Parathyroid adenoma (tissue), 2 donors: ENCODE measurements around the gene HIF3A.

ENCODE experiments used
- H2AFZ ChIP-seq: fragments of 300-600 bp; sonication (generic); one replicate; pipeline ENCODE4 v1.7.0; 2017; ENCODE audit warnings: antibody characterized with exemption, mild to moderate bottlenecking
- H3K27ac ChIP-seq: fragments of 300-600 bp; sonication (generic); one replicate; pipeline ENCODE4 v1.7.0; 2017
- H3K27me3 ChIP-seq: fragments of 300-600 bp; sonication (generic); one replicate; pipeline ENCODE4 v1.7.0; 2017; ENCODE audit warnings: low read length; ENCODE audit not compliant: control insufficient read depth, insufficient read depth
- H3K36me3 ChIP-seq: fragments of 300-600 bp; sonication (generic); one replicate; pipeline ENCODE4 v1.7.0; 2017; ENCODE audit warnings: low read length; ENCODE audit not compliant: control insufficient read depth, insufficient read depth
- H3K4me1 ChIP-seq: fragments of 300-600 bp; sonication (generic); one replicate; pipeline ENCODE4 v1.7.0; 2017; ENCODE audit warnings: control low read depth
- H3K4me2 ChIP-seq: fragments of 300-600 bp; sonication (generic); one replicate; pipeline ENCODE4 v1.7.0; 2017; ENCODE audit warnings: low read length
- H3K4me3 ChIP-seq: fragments of 300-600 bp; sonication (generic); one replicate; pipeline ENCODE4 v1.7.0; 2017; ENCODE audit warnings: low read depth, low read length
- H3K79me2 ChIP-seq: fragments of 300-600 bp; sonication (generic); one replicate; pipeline ENCODE4 v1.7.0; 2017; ENCODE audit warnings: control low read depth
- H3K9ac ChIP-seq: fragments of 300-600 bp; sonication (generic); one replicate; pipeline ENCODE4 v1.7.0; 2017; ENCODE audit warnings: mild to moderate bottlenecking
- H3K9me3 ChIP-seq: fragments of 300-600 bp; sonication (generic); one replicate; pipeline ENCODE4 v1.7.0; 2017; ENCODE audit warnings: low read length; ENCODE audit not compliant: control insufficient read depth
- TF ChIP-seq, protein P1 (sequence below): fragments of 300-600 bp; sonication (generic); IDR thresholded peaks from one replicate; pipeline ENCODE4 v1.7.0; 2017; ENCODE audit warnings: antibody characterized with exemption, mild to moderate bottlenecking
- donor health status: primary hyperparathyroidism.

Gene HIF3A

GRCh38 chr19:46378268-46378667, 81.4 kb downstream of the HIF3A start:
- no peak overlapping the region for H3K4me3 ChIP-seq
- no peak overlapping the region for H3K4me2 ChIP-seq
- H3K9me3 ChIP-seq = no peaks in the 10 kb centered on the region
- H3K79me2 ChIP-seq = peaks cover 13% of the 10 kb centered on the region
- peaks cover 11% of the 10 kb centered on the region for H3K4me1 ChIP-seq
- H3K27me3 ChIP-seq = no peaks in the 10 kb centered on the region
- H3K36me3 ChIP-seq = no peaks in the 10 kb centered on the region
- no peak overlapping the region for H3K27ac ChIP-seq
- H3K9ac ChIP-seq = no peak overlapping the region
- no peak overlapping the region for H2AFZ ChIP-seq
- TF ChIP-seq, protein P1, sequence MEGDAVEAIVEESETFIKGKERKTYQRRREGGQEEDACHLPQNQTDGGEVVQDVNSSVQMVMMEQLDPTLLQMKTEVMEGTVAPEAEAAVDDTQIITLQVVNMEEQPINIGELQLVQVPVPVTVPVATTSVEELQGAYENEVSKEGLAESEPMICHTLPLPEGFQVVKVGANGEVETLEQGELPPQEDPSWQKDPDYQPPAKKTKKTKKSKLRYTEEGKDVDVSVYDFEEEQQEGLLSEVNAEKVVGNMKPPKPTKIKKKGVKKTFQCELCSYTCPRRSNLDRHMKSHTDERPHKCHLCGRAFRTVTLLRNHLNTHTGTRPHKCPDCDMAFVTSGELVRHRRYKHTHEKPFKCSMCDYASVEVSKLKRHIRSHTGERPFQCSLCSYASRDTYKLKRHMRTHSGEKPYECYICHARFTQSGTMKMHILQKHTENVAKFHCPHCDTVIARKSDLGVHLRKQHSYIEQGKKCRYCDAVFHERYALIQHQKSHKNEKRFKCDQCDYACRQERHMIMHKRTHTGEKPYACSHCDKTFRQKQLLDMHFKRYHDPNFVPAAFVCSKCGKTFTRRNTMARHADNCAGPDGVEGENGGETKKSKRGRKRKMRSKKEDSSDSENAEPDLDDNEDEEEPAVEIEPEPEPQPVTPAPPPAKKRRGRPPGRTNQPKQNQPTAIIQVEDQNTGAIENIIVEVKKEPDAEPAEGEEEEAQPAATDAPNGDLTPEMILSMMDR = no peak

DNA sequence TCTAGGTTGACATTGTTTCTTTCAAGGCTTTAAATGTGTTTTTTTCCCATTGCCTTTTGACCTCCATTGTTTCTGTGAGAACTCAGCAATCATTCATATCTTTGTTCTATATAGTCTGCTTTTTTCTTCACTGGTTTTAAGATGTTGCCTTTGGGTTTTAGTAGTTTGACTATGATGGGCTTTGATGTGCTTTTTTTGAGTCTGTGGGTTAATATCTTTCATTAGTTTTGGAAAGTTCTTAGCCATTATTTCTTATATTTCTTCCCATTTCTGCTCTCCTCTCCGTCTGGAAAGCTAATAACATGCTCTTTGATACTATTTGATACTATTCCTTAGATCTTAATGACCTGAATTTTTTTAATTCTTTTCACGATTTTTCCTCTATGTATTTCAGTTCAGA, 83.8 kb downstream of the HIF3A start:
- H2AFZ ChIP-seq = no peak overlapping the region
- H3K9me3 ChIP-seq = no peaks in the 10 kb centered on the region
- no peak overlapping the region for H3K4me2 ChIP-seq
- no peaks in the 10 kb centered on the region for H3K4me1 ChIP-seq
- no peak overlapping the region for H3K4me3 ChIP-seq
- TF ChIP-seq, protein P1 = no peak
- H3K9ac ChIP-seq = no peak overlapping the region
- no peaks in the 10 kb centered on the region for H3K27me3 ChIP-seq
- no peak overlapping the region for H3K27ac ChIP-seq
- H3K79me2 ChIP-seq = peaks cover 17% of the 10 kb centered on the region
- no peaks in the 10 kb centered on the region for H3K36me3 ChIP-seq

DNA sequence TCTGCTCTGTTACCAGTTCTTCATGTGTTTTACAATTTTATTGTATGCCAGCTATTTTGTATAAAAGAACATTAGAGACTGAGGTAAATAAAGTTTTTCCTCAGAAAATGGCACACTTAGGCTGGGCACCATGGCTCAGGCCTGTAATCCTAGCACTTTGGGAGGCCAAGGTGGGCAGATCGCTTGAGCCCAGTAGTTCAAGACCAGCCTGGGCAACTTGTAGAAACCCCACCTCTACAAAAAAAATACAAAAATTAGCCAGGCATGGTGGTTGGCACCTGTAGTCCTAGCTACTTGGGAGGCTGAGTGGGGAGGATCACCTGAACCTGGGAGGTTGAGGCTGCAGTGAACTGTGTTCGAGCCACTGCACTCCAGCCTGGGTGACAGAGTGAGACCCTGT, 84.5 kb downstream of the HIF3A start:
- no peak overlapping the region for H2AFZ ChIP-seq
- no peak overlapping the region for H3K4me2 ChIP-seq
- no peak overlapping the region for H3K9ac ChIP-seq
- TF ChIP-seq, protein P1 = no peak
- H3K36me3 ChIP-seq = no peaks in the 10 kb centered on the region
- H3K27ac ChIP-seq = no peak overlapping the region
- H3K27me3 ChIP-seq = no peaks in the 10 kb centered on the region
- H3K79me2 ChIP-seq = peaks cover 13% of the 10 kb centered on the region
- H3K9me3 ChIP-seq = no peaks in the 10 kb centered on the region
- H3K4me1 ChIP-seq = no peaks in the 10 kb centered on the region
- H3K4me3 ChIP-seq = no peak overlapping the region

DNA sequence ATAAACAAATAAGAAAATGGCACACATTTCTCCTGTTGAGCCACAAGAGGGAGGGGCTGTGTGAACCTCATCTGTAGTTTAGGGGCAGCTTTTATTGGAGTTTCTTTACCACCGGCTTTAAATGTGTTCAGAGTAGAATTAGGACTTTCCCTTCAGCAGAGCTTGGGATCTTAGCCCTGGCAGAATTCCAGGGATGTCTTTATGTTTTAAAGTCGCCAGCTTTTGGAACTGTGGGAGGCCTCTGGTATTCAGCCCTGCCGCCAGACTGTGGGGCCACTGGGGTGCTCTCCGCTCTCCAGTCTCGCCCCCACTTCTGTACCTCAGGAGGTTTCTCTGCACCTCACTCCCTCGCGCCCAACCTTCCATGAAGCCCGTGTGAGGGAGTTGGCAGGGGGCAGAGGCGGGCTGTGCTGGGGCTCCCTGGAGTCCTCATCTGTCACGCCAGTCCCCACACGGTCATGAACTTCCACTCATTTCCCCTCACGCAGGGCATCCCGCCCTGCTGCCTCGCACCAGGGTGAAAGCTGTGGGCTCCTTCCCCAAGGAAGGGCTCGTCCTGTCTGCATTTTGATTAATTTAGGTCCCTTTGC, 85.0 kb downstream of the HIF3A start:
- Histone ChIP-seq H3K27me3 (no peaks in the 10 kb centered on the region), H3K9me3 (no peaks in the 10 kb centered on the region), H3K9ac (no peak overlapping the region), H3K4me2 (no peak overlapping the region), H3K4me3 (no peak overlapping the region), H3K79me2 (peaks cover 13% of the 10 kb centered on the region), H3K36me3 (no peaks in the 10 kb centered on the region), H3K27ac (no peak overlapping the region), H2AFZ (no peak overlapping the region), H3K4me1 (no peaks in the 10 kb centered on the region)
- TF ChIP-seq, protein P1 = no peak

DNA sequence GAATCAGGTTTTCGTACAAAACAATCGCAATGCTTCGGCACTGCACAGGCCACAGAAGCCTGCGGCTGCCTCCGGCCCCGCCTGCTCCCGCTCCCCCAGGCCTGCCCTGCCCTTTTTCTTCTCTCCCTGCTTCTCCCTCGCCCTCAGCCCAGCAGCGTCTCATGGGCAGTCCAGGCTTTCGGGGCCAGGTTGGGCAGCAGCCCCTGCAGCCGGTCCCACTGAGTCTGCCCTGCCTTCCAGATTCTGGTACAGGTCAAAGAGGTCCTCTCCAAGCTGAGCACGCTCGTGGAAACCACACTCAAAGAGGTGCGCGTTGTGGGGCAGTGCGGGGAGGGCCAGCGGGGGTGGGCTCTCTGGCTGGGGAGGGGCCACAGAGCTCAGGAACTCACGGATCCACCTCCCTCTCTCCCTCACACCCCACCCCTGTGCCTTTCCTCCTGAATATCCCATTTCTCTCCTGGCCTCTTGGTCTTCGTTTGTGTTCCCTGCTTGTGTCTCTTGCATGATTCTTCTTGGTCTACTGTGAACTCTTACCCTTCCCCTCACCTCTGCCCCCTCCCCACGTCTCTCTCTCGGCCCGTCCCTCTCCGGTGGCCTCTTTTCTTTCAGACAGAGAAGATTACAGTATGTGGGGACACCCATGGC, 86.5 kb downstream of the HIF3A start:
- H3K27ac ChIP-seq = no peak overlapping the region
- no peak overlapping the region for H3K4me3 ChIP-seq
- H3K9me3 ChIP-seq = no peaks in the 10 kb centered on the region
- no peak overlapping the region for H2AFZ ChIP-seq
- H3K4me2 ChIP-seq = no peak overlapping the region
- H3K27me3 ChIP-seq = no peaks in the 10 kb centered on the region
- TF ChIP-seq, protein P1 = no peak
- H3K4me1 ChIP-seq = no peaks in the 10 kb centered on the region
- H3K9ac ChIP-seq = no peak overlapping the region
- no peaks in the 10 kb centered on the region for H3K36me3 ChIP-seq
- H3K79me2 ChIP-seq = peaks cover 13% of the 10 kb centered on the region
